Astrocyte of the cerebellum (primary cell): ENCODE measurements around the gene SHROOM3.
A peak's percentile ranks its signal among the peaks of the same experiment; 100 is the strongest.

Experiments used
- DNase-seq: peaks from one replicate; pipeline ENCODE4 v3.0.0-alpha.2; 2011; ENCODE audit warnings: low read depth
- H3K4me3 ChIP-seq: 2 replicates; pipeline ENCODE4 v1.5.1; 2011; ENCODE audit warnings: mild to moderate bottlenecking, low read depth, low read length, moderate library complexity
- CTCF ChIP-seq: IDR thresholded peaks from 2 replicates; pipeline ENCODE4 v1.5.1; 2012; ENCODE audit warnings: low read length, low read depth, moderate library complexity, mild to moderate bottlenecking; ENCODE audit errors: missing control alignments
- in situ Hi-C: cut with HindIII; loops from 2 replicates; pipeline ENCODE4 v1.10.0; 2017; ENCODE audit warnings: low sequenced_read_pairs

Gene SHROOM3

GRCh38 chr4:76803522-76803921 is 368.5 kb downstream of the SHROOM3 start:
- no peak overlapping the region for H3K4me3 ChIP-seq
- in situ Hi-C loops: no loop called here
- peak; percentile 57 for DNase-seq
- no peak for TF ChIP-seq CTCF

GRCh38 chr4:76804096-76804495 is 369.1 kb downstream of the SHROOM3 start:
- no peak for TF ChIP-seq CTCF
- in situ Hi-C loops: no loop called here
- no peak for DNase-seq

GRCh38 chr4:76806346-76806745 is 371.3 kb downstream of the SHROOM3 start:
- H3K4me3 ChIP-seq: no peak overlapping the region
- in situ Hi-C loops: no loop called here
- DNase-seq: no peak
- TF ChIP-seq CTCF: no peak

More at GRCh38 chr4:76804096-76804495, 369.1 kb downstream of the SHROOM3 start:
- no peak overlapping the region for H3K4me3 ChIP-seq

GRCh38 chr4:76806757-76807156 is 371.7 kb downstream of the SHROOM3 start:
- no peak for TF ChIP-seq CTCF

GRCh38 chr4:76809594-76810305 is 374.7 kb downstream of the SHROOM3 start:
- TF ChIP-seq CTCF: no peak
- no peak overlapping the region for H3K4me3 ChIP-seq
- in situ Hi-C loops: no loop called here
- no peak for DNase-seq

More at GRCh38 chr4:76806757-76807156, 371.7 kb downstream of the SHROOM3 start:
- in situ Hi-C loops: no loop called here
- DNase-seq: no peak
- no peak overlapping the region for H3K4me3 ChIP-seq

GRCh38 chr4:76811604-76812412 is 376.8 kb downstream of the SHROOM3 start:
- peak; percentile 24 for DNase-seq
- peak; percentile 16 for TF ChIP-seq CTCF
- in situ Hi-C loops: no loop called here

More at GRCh38 chr4:76811604-76812412, 376.8 kb downstream of the SHROOM3 start:
- no peak overlapping the region for H3K4me3 ChIP-seq
